ENCODE results near the gene RAPGEF1. TPM values are rescaled to one million over a fixed set of nuclear protein-coding genes. Genes with fewer than 3 reads are reported as not detected.

The RAPGEF1 gene
- polyA plus RNA-seq, 2 of the 4 experiments (the other 2 are of a cell fraction) = 21.6 to 27.7 TPM

DNA sequence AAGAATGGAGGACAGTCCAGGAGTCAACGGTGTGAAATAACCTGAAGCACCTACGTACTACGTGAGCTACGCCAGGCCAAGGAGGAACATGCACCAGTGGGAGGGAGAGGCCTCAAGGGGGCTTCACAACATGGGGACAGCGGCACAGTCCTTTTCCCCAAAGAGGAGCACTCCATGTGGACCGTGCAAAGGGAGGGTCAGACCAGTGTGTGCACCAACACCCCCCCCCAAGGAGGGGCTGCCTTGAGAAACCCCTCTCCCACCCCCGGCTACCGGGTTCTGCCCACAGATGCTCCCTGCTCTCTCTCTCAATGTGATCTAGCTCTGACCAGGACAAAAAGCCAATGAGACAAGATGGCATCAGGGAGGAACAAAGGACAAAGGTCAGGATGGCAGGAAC lies 126.0 kb downstream of the RAPGEF1 start:
- no peak overlapping the region for H3K4me3 ChIP-seq
- no peak overlapping the region for H3K27ac ChIP-seq
- 96% methylated on average over 8 of the region's 8 CpGs for WGBS (ENCODE audit: missing lambda C conversion rate)
- no peak for ATAC-seq
- no peak overlapping the region for H3K4me2 ChIP-seq
- TF ChIP-seq SMC3 (IDR thresholded peaks at IDR 0.05) = no peak
- peaks cover 9% of the 10 kb centered on the region for H3K4me1 ChIP-seq
- ChIA-PET CTCF (interaction anchor here (1.2 to 27.5 kb wide), 4 partner anchors 11 to 129 kb away, joined by 4 to 737 read pairs (median 14); partner anchors contain the start of gene RAPGEF1), POLR2A (no interaction called here)
- no peak for FAIRE-seq
- DNase-seq (ENCODE audit: low read depth in 1 of 2, low spot score in 1 of 2) = no peak
- H3K9me3 ChIP-seq = no peaks in the 10 kb centered on the region

DNA sequence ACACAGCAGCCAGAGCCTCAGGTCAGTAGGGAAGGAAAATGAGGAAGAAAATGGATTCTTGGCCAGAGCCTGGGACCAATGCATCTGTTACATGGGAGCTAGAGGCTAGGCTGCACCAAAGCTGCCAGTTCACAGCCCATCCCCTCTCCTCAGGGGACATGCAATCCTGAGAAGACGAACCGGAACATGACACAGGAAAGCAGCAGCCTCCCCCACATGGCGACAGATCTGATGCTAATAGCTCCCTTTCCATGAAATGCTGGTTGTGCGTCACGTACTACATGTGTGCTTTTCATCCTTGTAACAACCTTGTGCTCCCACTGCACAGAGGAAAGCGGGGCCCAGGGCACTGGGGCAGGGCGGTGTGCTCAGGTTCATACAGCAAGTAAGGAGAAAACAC lies 127.0 kb downstream of the RAPGEF1 start:
- ChIA-PET POLR2A (no interaction called here), CTCF (interaction anchor here (0.7 to 27.5 kb wide), 6 partner anchors 10 to 131 kb away, joined by 3 to 737 read pairs (median 4); partner anchors contain the start of gene RAPGEF1)
- Histone ChIP-seq H3K9me3 (no peaks in the 10 kb centered on the region), H3K4me2 (no peak overlapping the region), H3K27ac (no peak overlapping the region), H3K4me3 (no peak overlapping the region), H3K4me1 (peaks cover 20% of the 10 kb centered on the region)
- ATAC-seq (no peak), DNase-seq (ENCODE audit: low read depth in 1 of 2, low spot score in 1 of 2) (no peak), FAIRE-seq (no peak)
- TF ChIP-seq, protein P1, sequence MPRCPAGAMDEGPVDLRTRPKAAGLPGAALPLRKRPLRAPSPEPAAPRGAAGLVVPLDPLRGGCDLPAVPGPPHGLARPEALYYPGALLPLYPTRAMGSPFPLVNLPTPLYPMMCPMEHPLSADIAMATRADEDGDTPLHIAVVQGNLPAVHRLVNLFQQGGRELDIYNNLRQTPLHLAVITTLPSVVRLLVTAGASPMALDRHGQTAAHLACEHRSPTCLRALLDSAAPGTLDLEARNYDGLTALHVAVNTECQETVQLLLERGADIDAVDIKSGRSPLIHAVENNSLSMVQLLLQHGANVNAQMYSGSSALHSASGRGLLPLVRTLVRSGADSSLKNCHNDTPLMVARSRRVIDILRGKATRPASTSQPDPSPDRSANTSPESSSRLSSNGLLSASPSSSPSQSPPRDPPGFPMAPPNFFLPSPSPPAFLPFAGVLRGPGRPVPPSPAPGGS (IDR thresholded peaks at IDR 0.05) = no peak
- TF ChIP-seq, protein P2, sequence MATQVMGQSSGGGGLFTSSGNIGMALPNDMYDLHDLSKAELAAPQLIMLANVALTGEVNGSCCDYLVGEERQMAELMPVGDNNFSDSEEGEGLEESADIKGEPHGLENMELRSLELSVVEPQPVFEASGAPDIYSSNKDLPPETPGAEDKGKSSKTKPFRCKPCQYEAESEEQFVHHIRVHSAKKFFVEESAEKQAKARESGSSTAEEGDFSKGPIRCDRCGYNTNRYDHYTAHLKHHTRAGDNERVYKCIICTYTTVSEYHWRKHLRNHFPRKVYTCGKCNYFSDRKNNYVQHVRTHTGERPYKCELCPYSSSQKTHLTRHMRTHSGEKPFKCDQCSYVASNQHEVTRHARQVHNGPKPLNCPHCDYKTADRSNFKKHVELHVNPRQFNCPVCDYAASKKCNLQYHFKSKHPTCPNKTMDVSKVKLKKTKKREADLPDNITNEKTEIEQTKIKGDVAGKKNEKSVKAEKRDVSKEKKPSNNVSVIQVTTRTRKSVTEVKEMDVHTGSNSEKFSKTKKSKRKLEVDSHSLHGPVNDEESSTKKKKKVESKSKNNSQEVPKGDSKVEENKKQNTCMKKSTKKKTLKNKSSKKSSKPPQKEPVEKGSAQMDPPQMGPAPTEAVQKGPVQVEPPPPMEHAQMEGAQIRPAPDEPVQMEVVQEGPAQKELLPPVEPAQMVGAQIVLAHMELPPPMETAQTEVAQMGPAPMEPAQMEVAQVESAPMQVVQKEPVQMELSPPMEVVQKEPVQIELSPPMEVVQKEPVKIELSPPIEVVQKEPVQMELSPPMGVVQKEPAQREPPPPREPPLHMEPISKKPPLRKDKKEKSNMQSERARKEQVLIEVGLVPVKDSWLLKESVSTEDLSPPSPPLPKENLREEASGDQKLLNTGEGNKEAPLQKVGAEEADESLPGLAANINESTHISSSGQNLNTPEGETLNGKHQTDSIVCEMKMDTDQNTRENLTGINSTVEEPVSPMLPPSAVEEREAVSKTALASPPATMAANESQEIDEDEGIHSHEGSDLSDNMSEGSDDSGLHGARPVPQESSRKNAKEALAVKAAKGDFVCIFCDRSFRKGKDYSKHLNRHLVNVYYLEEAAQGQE (IDR thresholded peaks at IDR 0.05) = no peak
- TF ChIP-seq HOXA7 (CRISPR knock-in tag; IDR thresholded peaks at IDR 0.05) (no peak), HDAC2 (IDR thresholded peaks at IDR 0.05) (no peak), RCOR1 (IDR thresholded peaks at IDR 0.05; ENCODE audit: low read depth, low read length) (no peak), HOXB5 (CRISPR knock-in tag; IDR thresholded peaks at IDR 0.05) (no peak), ZSCAN20 (CRISPR knock-in tag; IDR thresholded peaks at IDR 0.05) (no peak), CEBPB (IDR thresholded peaks at IDR 0.05) (no peak), NR3C1 (IDR thresholded peaks at IDR 0.05) (no peak), HOXB13 (CRISPR knock-in tag; IDR thresholded peaks at IDR 0.05; ENCODE audit: low read depth) (no peak), SREBF2 (IDR thresholded peaks at IDR 0.05) (no peak), POLR2A (IDR thresholded peaks at IDR 0.05; ENCODE audit: low read length) (no peak), CBX2 (IDR thresholded peaks at IDR 0.05; ENCODE audit: borderline replicate concordance, low read depth) (no peak), EP300 (IDR thresholded peaks at IDR 0.05) (no peak), CBX8 (IDR thresholded peaks at IDR 0.05) (no peak), FOSB (CRISPR knock-in tag; IDR thresholded peaks at IDR 0.05) (no peak)
- TF ChIP-seq, protein P3, sequence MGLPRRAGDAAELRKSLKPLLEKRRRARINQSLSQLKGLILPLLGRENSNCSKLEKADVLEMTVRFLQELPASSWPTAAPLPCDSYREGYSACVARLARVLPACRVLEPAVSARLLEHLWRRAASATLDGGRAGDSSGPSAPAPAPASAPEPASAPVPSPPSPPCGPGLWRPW (IDR thresholded peaks at IDR 0.05) = no peak
- TF ChIP-seq, protein P4, sequence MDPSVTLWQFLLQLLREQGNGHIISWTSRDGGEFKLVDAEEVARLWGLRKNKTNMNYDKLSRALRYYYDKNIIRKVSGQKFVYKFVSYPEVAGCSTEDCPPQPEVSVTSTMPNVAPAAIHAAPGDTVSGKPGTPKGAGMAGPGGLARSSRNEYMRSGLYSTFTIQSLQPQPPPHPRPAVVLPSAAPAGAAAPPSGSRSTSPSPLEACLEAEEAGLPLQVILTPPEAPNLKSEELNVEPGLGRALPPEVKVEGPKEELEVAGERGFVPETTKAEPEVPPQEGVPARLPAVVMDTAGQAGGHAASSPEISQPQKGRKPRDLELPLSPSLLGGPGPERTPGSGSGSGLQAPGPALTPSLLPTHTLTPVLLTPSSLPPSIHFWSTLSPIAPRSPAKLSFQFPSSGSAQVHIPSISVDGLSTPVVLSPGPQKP (IDR thresholded peaks at IDR 0.05; ENCODE audit: low read depth, low read length) = no peak
- TF ChIP-seq, protein P5, sequence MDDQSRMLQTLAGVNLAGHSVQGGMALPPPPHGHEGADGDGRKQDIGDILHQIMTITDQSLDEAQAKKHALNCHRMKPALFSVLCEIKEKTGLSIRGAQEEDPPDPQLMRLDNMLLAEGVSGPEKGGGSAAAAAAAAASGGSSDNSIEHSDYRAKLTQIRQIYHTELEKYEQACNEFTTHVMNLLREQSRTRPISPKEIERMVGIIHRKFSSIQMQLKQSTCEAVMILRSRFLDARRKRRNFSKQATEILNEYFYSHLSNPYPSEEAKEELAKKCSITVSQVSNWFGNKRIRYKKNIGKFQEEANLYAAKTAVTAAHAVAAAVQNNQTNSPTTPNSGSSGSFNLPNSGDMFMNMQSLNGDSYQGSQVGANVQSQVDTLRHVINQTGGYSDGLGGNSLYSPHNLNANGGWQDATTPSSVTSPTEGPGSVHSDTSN (IDR thresholded peaks at IDR 0.05) = no peak
- TF ChIP-seq, protein P6, sequence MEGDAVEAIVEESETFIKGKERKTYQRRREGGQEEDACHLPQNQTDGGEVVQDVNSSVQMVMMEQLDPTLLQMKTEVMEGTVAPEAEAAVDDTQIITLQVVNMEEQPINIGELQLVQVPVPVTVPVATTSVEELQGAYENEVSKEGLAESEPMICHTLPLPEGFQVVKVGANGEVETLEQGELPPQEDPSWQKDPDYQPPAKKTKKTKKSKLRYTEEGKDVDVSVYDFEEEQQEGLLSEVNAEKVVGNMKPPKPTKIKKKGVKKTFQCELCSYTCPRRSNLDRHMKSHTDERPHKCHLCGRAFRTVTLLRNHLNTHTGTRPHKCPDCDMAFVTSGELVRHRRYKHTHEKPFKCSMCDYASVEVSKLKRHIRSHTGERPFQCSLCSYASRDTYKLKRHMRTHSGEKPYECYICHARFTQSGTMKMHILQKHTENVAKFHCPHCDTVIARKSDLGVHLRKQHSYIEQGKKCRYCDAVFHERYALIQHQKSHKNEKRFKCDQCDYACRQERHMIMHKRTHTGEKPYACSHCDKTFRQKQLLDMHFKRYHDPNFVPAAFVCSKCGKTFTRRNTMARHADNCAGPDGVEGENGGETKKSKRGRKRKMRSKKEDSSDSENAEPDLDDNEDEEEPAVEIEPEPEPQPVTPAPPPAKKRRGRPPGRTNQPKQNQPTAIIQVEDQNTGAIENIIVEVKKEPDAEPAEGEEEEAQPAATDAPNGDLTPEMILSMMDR (IDR thresholded peaks at IDR 0.05) = no peak
- 94% methylated on average over 7 of the region's 7 CpGs for WGBS (ENCODE audit: missing lambda C conversion rate)
